GM12878 (cell line): ENCODE results near the gene DRD2. TPM values are rescaled to one million over a fixed set of nuclear protein-coding genes. Genes with fewer than 3 reads are reported as not detected.

Experiments
- HDAC2 ChIP-seq: fragments of 200-600 bp; sonication (generic); IDR thresholded peaks from 2 replicates; pipeline ENCODE4 v1.6.1; 2017
- PAX8 ChIP-seq: fragments of 450-650 bp; IDR thresholded peaks from 2 replicates; pipeline ENCODE4 v1.6.1; 2017; ENCODE audit warnings: mild to moderate bottlenecking, moderate library complexity
- RFX5 ChIP-seq: IDR thresholded peaks from 2 replicates; pipeline ENCODE4 v1.6.1; 2011; ENCODE audit warnings: low read depth, low read length, improper control_type of control experiment
- polyA plus RNA-seq, 11 experiments: library from polyadenylated mRNA; depleted of rRNA in 4 of 11; unstranded in 6 of 11; stranded (reverse) in 5 of 11; fragments of >200 nt; fragmentation: Nextera tagmentation in 4 of 11; fragmentation: Illumina TruSeq in 1 of 11; extraction: Ambion mirVana in 4 of 11; extraction: Trizol in 1 of 11; gene quantifications; 1 replicate in 1 of 11; 2 replicates in 10 of 11; pipeline versions ENCODE4 v1.2.1 to v1.2.3, GENCODE V29; 2011 to 2016; ENCODE audit warnings: inconsistent platforms in 2 of 11, missing spikeins in 2 of 11, low read depth in 1 of 11
- total RNA-seq, 4 experiments: library from RNA; depleted of rRNA in 3 of 4; stranded (reverse); fragments of >200 nt in 3 of 4; fragmentation: Illumina TruSeq in 1 of 4; extraction: Trizol in 1 of 4; gene quantifications; 2 replicates each; pipeline versions ENCODE4 v1.2.1 to v1.2.3, GENCODE V29; 2013 to 2021
- TF ChIP-seq, protein P1 (sequence below): fragments of 450-650 bp; formaldehyde crosslinking; IDR thresholded peaks from 2 replicates; pipeline ENCODE4 v1.4.0; 2020; ENCODE audit warnings: mild to moderate bottlenecking, moderate library complexity
- TF ChIP-seq, protein P2 (sequence below): fragments of 450-650 bp; IDR thresholded peaks from 2 replicates; pipeline ENCODE4 v1.6.1; 2018; ENCODE audit warnings: borderline replicate concordance, mild to moderate bottlenecking; ENCODE audit not compliant: partially characterized antibody
- TF ChIP-seq, protein P3 (sequence below): IDR thresholded peaks from 2 replicates; pipeline ENCODE4 v1.6.1; 2012; ENCODE audit warnings: low read depth, low read length, improper control_type of control experiment

The DRD2 gene
- total and polyA plus RNA-seq, 10 of the 15 experiments (the other 5 are each of a cell fraction or from before 2014, with no cell fraction given) = not detected

DNA sequence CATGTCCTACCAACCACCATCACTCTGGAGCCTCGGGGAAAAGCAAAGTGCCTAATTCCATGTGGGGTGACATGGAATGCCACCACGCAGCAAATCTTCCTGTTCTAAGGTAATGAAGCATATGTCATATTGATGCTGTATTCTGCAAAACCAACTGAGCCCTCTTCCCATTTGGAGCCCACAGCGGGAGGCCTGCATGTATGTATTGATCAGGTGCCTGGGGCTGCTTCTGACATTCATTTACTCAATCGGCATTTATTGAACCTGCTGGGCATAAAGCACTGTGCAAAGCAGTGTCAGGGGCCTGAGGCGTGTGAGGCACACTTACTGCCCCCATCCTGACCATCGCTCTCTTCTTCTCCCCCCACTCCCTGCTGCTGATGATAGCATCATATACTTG is 48.5 kb downstream of the DRD2 start (continued):
- TF ChIP-seq, protein P1, sequence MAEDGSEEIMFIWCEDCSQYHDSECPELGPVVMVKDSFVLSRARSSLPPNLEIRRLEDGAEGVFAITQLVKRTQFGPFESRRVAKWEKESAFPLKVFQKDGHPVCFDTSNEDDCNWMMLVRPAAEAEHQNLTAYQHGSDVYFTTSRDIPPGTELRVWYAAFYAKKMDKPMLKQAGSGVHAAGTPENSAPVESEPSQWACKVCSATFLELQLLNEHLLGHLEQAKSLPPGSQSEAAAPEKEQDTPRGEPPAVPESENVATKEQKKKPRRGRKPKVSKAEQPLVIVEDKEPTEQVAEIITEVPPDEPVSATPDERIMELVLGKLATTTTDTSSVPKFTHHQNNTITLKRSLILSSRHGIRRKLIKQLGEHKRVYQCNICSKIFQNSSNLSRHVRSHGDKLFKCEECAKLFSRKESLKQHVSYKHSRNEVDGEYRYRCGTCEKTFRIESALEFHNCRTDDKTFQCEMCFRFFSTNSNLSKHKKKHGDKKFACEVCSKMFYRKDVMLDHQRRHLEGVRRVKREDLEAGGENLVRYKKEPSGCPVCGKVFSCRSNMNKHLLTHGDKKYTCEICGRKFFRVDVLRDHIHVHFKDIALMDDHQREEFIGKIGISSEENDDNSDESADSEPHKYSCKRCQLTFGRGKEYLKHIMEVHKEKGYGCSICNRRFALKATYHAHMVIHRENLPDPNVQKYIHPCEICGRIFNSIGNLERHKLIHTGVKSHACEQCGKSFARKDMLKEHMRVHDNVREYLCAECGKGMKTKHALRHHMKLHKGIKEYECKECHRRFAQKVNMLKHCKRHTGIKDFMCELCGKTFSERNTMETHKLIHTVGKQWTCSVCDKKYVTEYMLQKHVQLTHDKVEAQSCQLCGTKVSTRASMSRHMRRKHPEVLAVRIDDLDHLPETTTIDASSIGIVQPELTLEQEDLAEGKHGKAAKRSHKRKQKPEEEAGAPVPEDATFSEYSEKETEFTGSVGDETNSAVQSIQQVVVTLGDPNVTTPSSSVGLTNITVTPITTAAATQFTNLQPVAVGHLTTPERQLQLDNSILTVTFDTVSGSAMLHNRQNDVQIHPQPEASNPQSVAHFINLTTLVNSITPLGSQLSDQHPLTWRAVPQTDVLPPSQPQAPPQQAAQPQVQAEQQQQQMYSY (CRISPR knock-in tag) = no peak
- no peak for TF ChIP-seq HDAC2
- TF ChIP-seq, protein P2, sequence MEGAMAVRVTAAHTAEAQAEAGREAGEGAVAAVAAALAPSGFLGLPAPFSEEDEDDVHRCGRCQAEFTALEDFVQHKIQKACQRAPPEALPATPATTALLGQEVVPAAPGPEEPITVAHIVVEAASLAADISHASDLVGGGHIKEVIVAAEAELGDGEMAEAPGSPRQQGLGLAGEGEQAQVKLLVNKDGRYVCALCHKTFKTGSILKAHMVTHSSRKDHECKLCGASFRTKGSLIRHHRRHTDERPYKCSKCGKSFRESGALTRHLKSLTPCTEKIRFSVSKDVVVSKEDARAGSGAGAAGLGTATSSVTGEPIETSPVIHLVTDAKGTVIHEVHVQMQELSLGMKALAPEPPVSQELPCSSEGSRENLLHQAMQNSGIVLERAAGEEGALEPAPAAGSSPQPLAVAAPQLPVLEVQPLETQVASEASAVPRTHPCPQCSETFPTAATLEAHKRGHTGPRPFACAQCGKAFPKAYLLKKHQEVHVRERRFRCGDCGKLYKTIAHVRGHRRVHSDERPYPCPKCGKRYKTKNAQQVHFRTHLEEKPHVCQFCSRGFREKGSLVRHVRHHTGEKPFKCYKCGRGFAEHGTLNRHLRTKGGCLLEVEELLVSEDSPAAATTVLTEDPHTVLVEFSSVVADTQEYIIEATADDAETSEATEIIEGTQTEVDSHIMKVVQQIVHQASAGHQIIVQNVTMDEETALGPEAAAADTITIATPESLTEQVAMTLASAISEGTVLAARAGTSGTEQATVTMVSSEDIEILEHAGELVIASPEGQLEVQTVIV = no peak
- TF ChIP-seq RFX5 = no peak
- TF ChIP-seq, protein P3, sequence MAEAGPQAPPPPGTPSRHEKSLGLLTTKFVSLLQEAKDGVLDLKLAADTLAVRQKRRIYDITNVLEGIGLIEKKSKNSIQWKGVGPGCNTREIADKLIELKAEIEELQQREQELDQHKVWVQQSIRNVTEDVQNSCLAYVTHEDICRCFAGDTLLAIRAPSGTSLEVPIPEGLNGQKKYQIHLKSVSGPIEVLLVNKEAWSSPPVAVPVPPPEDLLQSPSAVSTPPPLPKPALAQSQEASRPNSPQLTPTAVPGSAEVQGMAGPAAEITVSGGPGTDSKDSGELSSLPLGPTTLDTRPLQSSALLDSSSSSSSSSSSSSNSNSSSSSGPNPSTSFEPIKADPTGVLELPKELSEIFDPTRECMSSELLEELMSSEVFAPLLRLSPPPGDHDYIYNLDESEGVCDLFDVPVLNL = no peak
- TF ChIP-seq PAX8 = no peak
- TF ChIP-seq, all 136 proteins: peak for 0
